OCI-LY7 (cell line): ENCODE measurements around the gene HCFC1R1. TPM values are rescaled to one million over a fixed set of nuclear protein-coding genes. Genes with fewer than 3 reads are reported as not detected.

Experiments
- BruUV-seq: library from RNA; stranded (reverse); fragments of 400-500 nt; replicated peaks from 2 replicates; lab custom pipeline; 2021; lab: Mats Ljungman, UMichigan
- CTCF ChIA-PET: fragments of 300-600 bp; sonication (Branson Sonifier 250); formaldehyde crosslinking; loops from one replicate; lab custom pipeline; 2022; ENCODE audit warnings: antibody characterized with exemption; ENCODE audit not compliant: unreplicated experiment; lab: Charles Lee
- POLR2A ChIA-PET: fragments of 300-600 bp; sonication (Branson Sonifier 250); formaldehyde crosslinking; loops from one replicate; lab custom pipeline; 2022; ENCODE audit warnings: antibody characterized with exemption; lab: Charles Lee
- DNase-seq: peaks from one replicate; pipeline ENCODE4 v3.0.0-alpha.2; 2015; ENCODE audit warnings: low spot score
- H2AFZ ChIP-seq: fragments of 200-600 bp; sonication (generic), shearing (Covaris generic); 2 replicates; pipeline ENCODE4 v1.6.1; 2014; ENCODE audit warnings: mild to moderate bottlenecking, antibody characterized with exemption, low read length, moderate library complexity
- H3K27ac ChIP-seq: fragments of 200-600 bp; sonication (generic); 2 replicates; pipeline ENCODE4 v1.5.1; 2014; ENCODE audit warnings: mixed run types, low read depth, mild to moderate bottlenecking, moderate library complexity, low read length, inconsistent platforms; ENCODE audit not compliant: poor library complexity, severe bottlenecking
- H3K36me3 ChIP-seq: fragments of 200-600 bp; sonication (generic); 2 replicates; pipeline ENCODE4 v1.6.1; 2014; ENCODE audit warnings: mild to moderate bottlenecking, antibody characterized with exemption, low read length, moderate library complexity, mixed read lengths; ENCODE audit not compliant: insufficient read depth
- H3K4me1 ChIP-seq: fragments of 200-600 bp; sonication (generic); 2 replicates; pipeline ENCODE4 v1.5.1; 2014; ENCODE audit warnings: mild to moderate bottlenecking, low read length; ENCODE audit not compliant: insufficient read depth, poor library complexity, severe bottlenecking
- H3K4me2 ChIP-seq: fragments of 200-600 bp; sonication (generic); 2 replicates; pipeline ENCODE4 v1.6.1; 2014; ENCODE audit warnings: mild to moderate bottlenecking, low read length
- H3K4me3 ChIP-seq: fragments of 200-600 bp; sonication (generic); 2 replicates; pipeline ENCODE4 v1.5.1; 2014; ENCODE audit warnings: mild to moderate bottlenecking, low read depth, low read length; ENCODE audit not compliant: poor library complexity, severe bottlenecking
- H3K79me2 ChIP-seq: fragments of 200-600 bp; sonication (generic); 2 replicates; pipeline ENCODE4 v1.6.1; 2016; ENCODE audit warnings: low read depth, mild to moderate bottlenecking, low read length, moderate library complexity, mixed read lengths; ENCODE audit not compliant: insufficient read depth
- H3K9me2 ChIP-seq: fragments of 200-600 bp; sonication (generic); 2 replicates; pipeline ENCODE4 v1.6.1; 2016; ENCODE audit warnings: mild to moderate bottlenecking, low read length, mixed read lengths; ENCODE audit not compliant: insufficient read depth
- H3K9me3 ChIP-seq: fragments of 200-600 bp; sonication (generic); 2 replicates; pipeline ENCODE4 v1.6.1; 2014; ENCODE audit warnings: mild to moderate bottlenecking, mixed run types, low read length, mixed read lengths
- H4K20me1 ChIP-seq: fragments of 200-600 bp; sonication (generic); 2 replicates; pipeline ENCODE4 v1.6.1; 2014; ENCODE audit warnings: mild to moderate bottlenecking, antibody characterized with exemption, low read length, moderate library complexity, mixed read lengths; ENCODE audit not compliant: insufficient read depth
- EZH2phosphoT487 ChIP-seq: fragments of 200-600 bp; sonication (generic); IDR thresholded peaks from 2 replicates; pipeline ENCODE4 v1.6.1; 2018; ENCODE audit warnings: low read depth, borderline replicate concordance, mild to moderate bottlenecking, mixed run types, antibody characterized with exemption, low read length, moderate library complexity, mixed read lengths
- intact Hi-C: fragments of 100-400 bp; cut with micrococcal nuclease; formaldehyde crosslinking; loops from one replicate; pipeline ENCODE4 v1.10.0; 2022; ENCODE audit not compliant: unreplicated experiment
- total RNA-seq, 2 experiments: library from RNA; depleted of rRNA in 1 of 2; stranded (reverse); fragments of >200 nt in 1 of 2; shearing (Covaris generic) in 1 of 2; gene quantifications; 2 replicates each; pipeline ENCODE4 v1.2.3, GENCODE V29; 2014 to 2022
- TF ChIP-seq, protein P1 (sequence below): fragments of 200-600 bp; sonication (generic); conservative IDR thresholded peaks from 2 replicates; pipeline ENCODE4 v1.5.1; 2014; ENCODE audit warnings: mild to moderate bottlenecking, antibody characterized with exemption, low read length, moderate library complexity, mixed read lengths

HCFC1R1 gene
- total RNA-seq, 2 experiments from 2014 or later, result 29.1 to 39.4 TPM

DNA sequence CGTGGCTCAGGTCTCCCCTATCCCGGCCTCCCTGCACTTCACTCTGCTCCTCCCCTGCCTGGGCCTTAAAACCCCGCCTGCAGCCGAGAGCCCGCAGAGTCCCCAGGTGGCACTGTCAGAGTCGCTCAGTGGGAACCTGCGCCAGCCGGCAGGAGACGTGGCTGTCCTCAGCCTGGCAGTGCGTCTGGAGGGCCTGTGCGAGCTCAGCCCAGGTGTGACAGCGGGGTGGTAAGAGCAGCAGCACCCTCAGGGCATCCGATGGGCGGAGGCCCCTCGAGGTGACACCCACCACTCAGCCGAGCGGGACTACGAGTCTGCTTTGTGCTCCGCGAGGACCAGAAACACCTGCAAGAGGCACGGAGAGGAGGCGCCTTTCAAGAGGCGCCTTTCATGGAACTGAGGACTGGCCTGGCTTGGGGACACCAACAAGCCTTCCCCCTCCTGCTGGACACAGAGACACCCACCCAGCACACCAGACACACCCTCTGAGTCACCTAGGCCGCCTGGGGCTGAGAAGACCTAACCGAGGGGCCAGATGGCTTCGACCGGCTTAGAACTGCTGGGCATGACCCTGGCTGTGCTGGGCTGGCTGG is 10.8 kb downstream of the HCFC1R1 start, which contains the start of gene CLDN9:
CLDN9 (plus strand) TSS at position 96 of the 593 bp plus-strand sequence; CDS start at position 536, 440 bp downstream.
- no peak within 1 kb of the TSS for H2AFZ ChIP-seq
- no peak within 1 kb of the TSS for H3K4me2 ChIP-seq
- DNase-seq, result no peak
- no peak within 1 kb of the TSS for H3K27ac ChIP-seq
- H3K9me2 ChIP-seq, result no peaks in the 10 kb centered on the region
- H3K79me2 ChIP-seq, result no peaks in the 10 kb centered on the region
- no peaks in the 10 kb centered on the region for H3K36me3 ChIP-seq
- H3K9me3 ChIP-seq, result no peaks in the 10 kb centered on the region
- POLR2A ChIA-PET, result no interaction called here
- TF ChIP-seq, protein P1, sequence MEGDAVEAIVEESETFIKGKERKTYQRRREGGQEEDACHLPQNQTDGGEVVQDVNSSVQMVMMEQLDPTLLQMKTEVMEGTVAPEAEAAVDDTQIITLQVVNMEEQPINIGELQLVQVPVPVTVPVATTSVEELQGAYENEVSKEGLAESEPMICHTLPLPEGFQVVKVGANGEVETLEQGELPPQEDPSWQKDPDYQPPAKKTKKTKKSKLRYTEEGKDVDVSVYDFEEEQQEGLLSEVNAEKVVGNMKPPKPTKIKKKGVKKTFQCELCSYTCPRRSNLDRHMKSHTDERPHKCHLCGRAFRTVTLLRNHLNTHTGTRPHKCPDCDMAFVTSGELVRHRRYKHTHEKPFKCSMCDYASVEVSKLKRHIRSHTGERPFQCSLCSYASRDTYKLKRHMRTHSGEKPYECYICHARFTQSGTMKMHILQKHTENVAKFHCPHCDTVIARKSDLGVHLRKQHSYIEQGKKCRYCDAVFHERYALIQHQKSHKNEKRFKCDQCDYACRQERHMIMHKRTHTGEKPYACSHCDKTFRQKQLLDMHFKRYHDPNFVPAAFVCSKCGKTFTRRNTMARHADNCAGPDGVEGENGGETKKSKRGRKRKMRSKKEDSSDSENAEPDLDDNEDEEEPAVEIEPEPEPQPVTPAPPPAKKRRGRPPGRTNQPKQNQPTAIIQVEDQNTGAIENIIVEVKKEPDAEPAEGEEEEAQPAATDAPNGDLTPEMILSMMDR, result no peak
- TF ChIP-seq EZH2phosphoT487, result no peak
- no TSS peak for BruUV-seq
- no peak within 1 kb of the TSS for H3K4me3 ChIP-seq
- peaks cover 11% of the 10 kb centered on the region for H3K4me1 ChIP-seq
- CTCF ChIA-PET, result no interaction called here
- intact Hi-C loops, result no loop called here
- no peaks in the 10 kb centered on the region for H4K20me1 ChIP-seq

DNA sequence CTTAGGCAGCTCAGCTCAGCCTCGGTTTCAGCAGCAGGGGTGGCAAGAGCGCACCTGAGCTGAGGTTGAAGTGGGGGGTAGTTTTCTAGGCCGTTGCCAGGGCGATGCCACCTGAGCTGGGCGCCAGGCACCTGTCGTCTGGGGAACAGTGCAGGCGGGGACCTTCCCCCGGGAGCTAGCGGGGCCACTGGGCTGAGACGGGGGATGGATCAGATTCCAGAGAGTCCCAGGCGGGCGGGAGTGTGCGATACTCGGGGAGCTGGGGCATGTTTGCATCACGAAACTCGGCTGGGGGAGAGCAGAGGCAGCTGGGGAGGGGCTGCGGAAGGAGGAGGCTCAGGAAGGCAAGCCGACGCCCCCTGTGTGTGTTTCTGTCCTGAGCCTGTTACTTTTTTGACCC is 11.5 kb downstream of the HCFC1R1 start:
- Histone ChIP-seq H2AFZ (no peak overlapping the region), H3K4me3 (no peak overlapping the region), H3K27ac (no peak overlapping the region), H3K4me1 (peaks cover 15% of the 10 kb centered on the region), H3K9me2 (no peaks in the 10 kb centered on the region), H3K79me2 (no peaks in the 10 kb centered on the region), H3K9me3 (no peaks in the 10 kb centered on the region), H3K4me2 (no peak overlapping the region), H3K36me3 (no peaks in the 10 kb centered on the region), H4K20me1 (no peaks in the 10 kb centered on the region)
- POLR2A ChIA-PET, result no interaction called here
- BruUV-seq, result no TSS peak
- DNase-seq, result no peak
- CTCF ChIA-PET, result no interaction called here
- TF ChIP-seq EZH2phosphoT487, result no peak
- TF ChIP-seq, protein P1, result no peak
- intact Hi-C loops, result no loop called here

DNA sequence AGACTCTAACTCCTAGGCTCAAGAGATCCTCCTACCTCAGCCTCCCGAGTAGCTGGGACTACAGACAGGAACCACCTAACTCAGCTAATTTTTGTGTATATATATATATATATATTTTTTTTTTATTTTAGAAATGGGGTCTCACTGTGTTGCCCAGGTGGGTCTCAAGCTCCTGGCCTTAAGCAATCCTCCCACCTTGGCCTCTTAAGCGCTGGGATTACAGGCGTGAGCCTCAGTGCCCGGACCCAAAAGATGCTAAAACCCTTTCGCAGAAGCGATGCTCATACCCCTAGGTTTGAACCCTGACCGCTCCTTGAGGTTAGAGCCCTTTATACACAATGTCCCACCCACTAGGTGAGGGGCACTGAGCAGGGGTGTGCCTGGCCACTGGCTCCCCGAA is 13.2 kb downstream of the HCFC1R1 start:
- no peaks in the 10 kb centered on the region for H3K9me2 ChIP-seq
- BruUV-seq, result no TSS peak
- intact Hi-C loops, result no loop called here
- no peak overlapping the region for H2AFZ ChIP-seq
- POLR2A ChIA-PET, result interaction anchor here (0.7 kb wide), 1 partner anchor 10 kb away, joined by 3 read pairs; the partner anchor contains the start of gene TNFRSF12A
- no peak overlapping the region for H3K4me2 ChIP-seq
- no peaks in the 10 kb centered on the region for H3K79me2 ChIP-seq
- CTCF ChIA-PET, result no interaction called here
- DNase-seq, result no peak
- H3K9me3 ChIP-seq, result no peaks in the 10 kb centered on the region
- no peaks in the 10 kb centered on the region for H4K20me1 ChIP-seq
- H3K27ac ChIP-seq, result no peak overlapping the region
- H3K4me1 ChIP-seq, result peaks cover 19% of the 10 kb centered on the region
- H3K4me3 ChIP-seq, result no peak overlapping the region
- TF ChIP-seq EZH2phosphoT487, result no peak
- TF ChIP-seq, protein P1, result no peak
- no peaks in the 10 kb centered on the region for H3K36me3 ChIP-seq
